Uterus (tissue), 2 donors: ENCODE data around the gene SMAD3.

Experiments used
- POLR2A ChIP-seq, 2 donors: fragments of 450-650 bp; IDR thresholded peaks; one replicate each; pipeline ENCODE4 v1.6.1; 2016; ENCODE audit warnings: antibody characterized with exemption in 2 of 2, mild to moderate bottlenecking in 1 of 2, moderate library complexity in 1 of 2
- TF ChIP-seq, protein P1 (sequence below), 4 experiments: fragments of 200-600 bp in 2 of 4; fragments of 450-650 bp in 2 of 4; sonication (generic) in 2 of 4; IDR thresholded peaks; one replicate each; pipeline ENCODE4 v1.5.1; 2016 to 2019; ENCODE audit warnings: antibody characterized with exemption in 4 of 4, mild to moderate bottlenecking in 2 of 4, moderate library complexity in 1 of 4

DNA sequence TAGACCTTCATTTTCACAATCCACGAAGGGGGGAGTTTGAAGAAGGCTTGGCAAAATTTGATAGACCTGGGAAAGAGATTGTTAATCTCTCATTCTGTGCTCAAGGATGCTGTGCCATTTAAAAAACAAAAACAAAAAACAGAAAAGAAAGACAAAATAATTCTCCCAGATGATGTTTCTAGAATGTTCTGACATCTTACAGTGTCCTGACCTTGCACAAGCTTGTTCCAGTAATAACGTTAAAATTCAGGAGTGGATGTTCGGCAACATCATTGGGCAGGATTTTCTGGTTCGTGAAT is 79.9 kb downstream of the SMAD3 start:
- TF ChIP-seq, protein P1, sequence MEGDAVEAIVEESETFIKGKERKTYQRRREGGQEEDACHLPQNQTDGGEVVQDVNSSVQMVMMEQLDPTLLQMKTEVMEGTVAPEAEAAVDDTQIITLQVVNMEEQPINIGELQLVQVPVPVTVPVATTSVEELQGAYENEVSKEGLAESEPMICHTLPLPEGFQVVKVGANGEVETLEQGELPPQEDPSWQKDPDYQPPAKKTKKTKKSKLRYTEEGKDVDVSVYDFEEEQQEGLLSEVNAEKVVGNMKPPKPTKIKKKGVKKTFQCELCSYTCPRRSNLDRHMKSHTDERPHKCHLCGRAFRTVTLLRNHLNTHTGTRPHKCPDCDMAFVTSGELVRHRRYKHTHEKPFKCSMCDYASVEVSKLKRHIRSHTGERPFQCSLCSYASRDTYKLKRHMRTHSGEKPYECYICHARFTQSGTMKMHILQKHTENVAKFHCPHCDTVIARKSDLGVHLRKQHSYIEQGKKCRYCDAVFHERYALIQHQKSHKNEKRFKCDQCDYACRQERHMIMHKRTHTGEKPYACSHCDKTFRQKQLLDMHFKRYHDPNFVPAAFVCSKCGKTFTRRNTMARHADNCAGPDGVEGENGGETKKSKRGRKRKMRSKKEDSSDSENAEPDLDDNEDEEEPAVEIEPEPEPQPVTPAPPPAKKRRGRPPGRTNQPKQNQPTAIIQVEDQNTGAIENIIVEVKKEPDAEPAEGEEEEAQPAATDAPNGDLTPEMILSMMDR (IDR thresholded peaks at IDR 0.05), result no peak
- no peak for TF ChIP-seq POLR2A (IDR thresholded peaks at IDR 0.05)
